Neuronal stem cell (in vitro differentiated cells): ENCODE measurements around the gene SKA2. TPM values are rescaled to one million over a fixed set of nuclear protein-coding genes. Genes with fewer than 3 reads are reported as not detected.

Experiments used
- DNase-seq: peaks from one replicate; pipeline ENCODE4 v3.0.0-alpha.2; 2013; ENCODE audit warnings: low spot score
- H2AFZ ChIP-seq: one replicate; pipeline ENCODE4 v1.6.1; 2013; ENCODE audit warnings: mild to moderate bottlenecking, low read length, inconsistent platforms
- H2AK5ac ChIP-seq: 2 replicates; pipeline ENCODE4 v1.6.1; 2013; ENCODE audit warnings: low read depth, mild to moderate bottlenecking, inconsistent platforms, low read length, moderate library complexity, mixed read lengths
- H2BK120ac ChIP-seq: 2 replicates; pipeline ENCODE4 v1.6.1; 2013; ENCODE audit warnings: low read depth, mild to moderate bottlenecking, inconsistent platforms, low read length, moderate library complexity, mixed read lengths
- H2BK12ac ChIP-seq: one replicate; pipeline ENCODE4 v1.6.1; 2013; ENCODE audit warnings: low read length, inconsistent platforms
- H2BK15ac ChIP-seq: 2 replicates; pipeline ENCODE4 v1.6.1; 2013; ENCODE audit warnings: mild to moderate bottlenecking, low read length, inconsistent platforms, mixed read lengths
- H2BK5ac ChIP-seq: one replicate; pipeline ENCODE4 v1.6.1; 2013; ENCODE audit warnings: inconsistent platforms, mild to moderate bottlenecking, low read length, moderate library complexity
- H3K14ac ChIP-seq: one replicate; pipeline ENCODE4 v1.6.1; 2013; ENCODE audit warnings: low read length, inconsistent platforms
- H3K18ac ChIP-seq: 2 replicates; pipeline ENCODE4 v1.6.1; 2013; ENCODE audit warnings: low read length, inconsistent platforms
- H3K23ac ChIP-seq: 2 replicates; pipeline ENCODE4 v1.6.1; 2013; ENCODE audit warnings: low read depth, mild to moderate bottlenecking, mixed read lengths, low read length, inconsistent platforms; ENCODE audit not compliant: poor library complexity
- H3K27ac ChIP-seq: replicated peaks from 3 replicates; pipeline ENCODE4 v1.5.1; 2013; ENCODE audit warnings: low read length, inconsistent platforms
- H3K27me3 ChIP-seq, 3 experiments: 2 replicates each; pipeline ENCODE4 v1.6.1; 2013; ENCODE audit warnings: low read length in 3 of 3, mild to moderate bottlenecking in 2 of 3, inconsistent platforms in 1 of 3, low read depth in 1 of 3, mixed read lengths in 1 of 3, moderate library complexity in 1 of 3; ENCODE audit not compliant: control insufficient read depth in 3 of 3, insufficient read depth in 3 of 3
- H3K36me3 ChIP-seq, 2 donors: replicated peaks in 1 of 2; 2 replicates each; pipeline ENCODE4 v1.6.1; 2013; ENCODE audit warnings: low read length in 2 of 2; ENCODE audit not compliant: control insufficient read depth in 2 of 2, insufficient read depth in 2 of 2
- H3K4ac ChIP-seq: 2 replicates; pipeline ENCODE4 v1.6.1; 2013; ENCODE audit warnings: inconsistent platforms, mild to moderate bottlenecking, low read length, moderate library complexity
- H3K4me1 ChIP-seq, 2 donors: 1 replicate in 1 of 2; 2 replicates in 1 of 2; pipeline ENCODE4 v1.6.1; 2013; ENCODE audit warnings: low read length in 2 of 2, low read depth in 1 of 2; ENCODE audit not compliant: control insufficient read depth in 2 of 2, insufficient read depth in 1 of 2
- H3K4me2 ChIP-seq: one replicate; pipeline ENCODE4 v1.6.1; 2013; ENCODE audit warnings: mild to moderate bottlenecking, low read length, inconsistent platforms; ENCODE audit not compliant: insufficient read depth, poor library complexity, severe bottlenecking
- H3K4me3 ChIP-seq, 2 donors: 2 replicates each; pipeline ENCODE4 v1.5.1; 2013; ENCODE audit warnings: low read length in 2 of 2, mild to moderate bottlenecking in 2 of 2, inconsistent platforms in 1 of 2, moderate library complexity in 1 of 2
- H3K79me1 ChIP-seq: one replicate; pipeline ENCODE4 v1.6.1; 2013; ENCODE audit warnings: low read depth, mild to moderate bottlenecking, inconsistent platforms, low read length, moderate library complexity
- H3K9ac ChIP-seq: one replicate; pipeline ENCODE4 v1.6.1; 2013; ENCODE audit warnings: mild to moderate bottlenecking, low read depth, low read length, inconsistent platforms; ENCODE audit not compliant: poor library complexity
- H3K9me3 ChIP-seq, 2 donors: replicated peaks in 1 of 2; 2 replicates each; pipeline versions ENCODE3 to v1.6.1; 2013; ENCODE audit warnings: low read length in 2 of 2, mild to moderate bottlenecking in 2 of 2, inconsistent platforms in 1 of 2, low read depth in 1 of 2, mixed read lengths in 1 of 2, moderate library complexity in 1 of 2; ENCODE audit not compliant: control insufficient read depth in 2 of 2, insufficient read depth in 1 of 2
- H4K8ac ChIP-seq: one replicate; pipeline ENCODE4 v1.6.1; 2013; ENCODE audit warnings: low read depth, mild to moderate bottlenecking, inconsistent platforms, low read length, moderate library complexity
- H4K91ac ChIP-seq: one replicate; pipeline ENCODE4 v1.6.1; 2013; ENCODE audit warnings: low read length, low read depth, mild to moderate bottlenecking, inconsistent platforms; ENCODE audit not compliant: poor library complexity
- WGBS, 2 donors: extraction: QIAGEN DNeasy Blood & Tissue Kit; methylation state at CpG; one replicate each; pipeline ENCODE4 v1.1.7; 2013; ENCODE audit warnings: missing lambda C conversion rate in 2 of 2, mixed read lengths in 1 of 2; ENCODE audit not compliant: insufficient read length in 2 of 2, insufficient replicate concordance in 1 of 2; ENCODE audit errors: extremely low coverage in 2 of 2; 5-methylcytosine and 5-hydroxymethylcytosine counted together
- small RNA-seq: library from polyadenylated mRNA; stranded (forward); fragments of <200 nt; extraction: miRNeasy Mini kit (QIAGEN cat#:217004); gene quantifications from one replicate; pipeline ENCODE3, GENCODE V24; 2013; ENCODE audit not compliant: insufficient read depth

SKA2 gene

GRCh38 chr17:59067340-59067739 is 87.6 kb downstream of the SKA2 start:
- Histone ChIP-seq H2BK15ac (no peak overlapping the region), H3K4ac (no peak overlapping the region), H3K79me1 (no peaks in the 10 kb centered on the region), H3K9me3 (peaks cover 0 to 2% of the 10 kb centered on the region in 2 donors), H3K4me2 (no peak overlapping the region), H2BK120ac (no peak overlapping the region), H3K4me1 (no peaks in the 10 kb centered on the region), H3K9ac (no peak overlapping the region), H3K27ac (no peak overlapping the region), H3K27me3 (no peaks in the 10 kb centered on the region), H4K8ac (no peak overlapping the region), H3K23ac (no peak overlapping the region), H3K14ac (no peak overlapping the region), H2AFZ (no peak overlapping the region), H4K91ac (no peak overlapping the region), H3K18ac (no peak overlapping the region), H3K4me3 (no peak overlapping the region), H2BK12ac (no peak overlapping the region), H2AK5ac (no peak overlapping the region), H3K36me3 (peaks cover 3 to 76% of the 10 kb centered on the region in 2 donors), H2BK5ac (no peak overlapping the region)
- no peak for DNase-seq
- WGBS, 2 donors, result no CpG with 5 or more reads among the region's 2 CpGs

GRCh38 chr17:59062509-59062908 is 92.5 kb downstream of the SKA2 start:
- Histone ChIP-seq H2AK5ac (no peak overlapping the region), H3K27ac (no peak overlapping the region), H3K79me1 (no peaks in the 10 kb centered on the region), H3K27me3 (no peaks in the 10 kb centered on the region), H4K91ac (no peak overlapping the region), H3K4me2 (no peak overlapping the region), H3K36me3 (peaks cover 3 to 85% of the 10 kb centered on the region in 2 donors), H2BK5ac (no peak overlapping the region), H2BK15ac (no peak overlapping the region), H3K23ac (no peak overlapping the region), H3K4ac (no peak overlapping the region), H4K8ac (no peak overlapping the region), H3K9ac (no peak overlapping the region), H2AFZ (no peak overlapping the region), H2BK120ac (no peak overlapping the region), H3K14ac (no peak overlapping the region), H3K18ac (no peak overlapping the region), H2BK12ac (no peak overlapping the region), H3K4me3 (no peak overlapping the region), H3K9me3 (peaks cover 0 to 2% of the 10 kb centered on the region in 2 donors), H3K4me1 (no peaks in the 10 kb centered on the region)
- WGBS, 2 donors, result no CpG with 5 or more reads among the region's 2 CpGs
- DNase-seq, result no peak

Small RNAs within 50 kb of the gene (small RNA-seq; reads per million reads assigned to genes)
- gene MIR301A (4,494 reads per million, percentile 100 among the genes with 10 or more reads in this experiment), gene MIR454 (3,446 reads per million, percentile 99 among the genes with 10 or more reads in this experiment), gene RNU2-58P (not detected)
